GM21367 (cell line): Measurements from ENCODE around the gene GJB4.
"Not testable (repeated sequence)": the region's sequence is repeated elsewhere in the genome, so short reads cannot be mapped to it uniquely, and the experiment has no call there.

Experiments
- ATAC-seq: cut with Tn5 transposase; IDR thresholded peaks from one replicate; pipeline ENCODE4 v1.9.1; 2021; ENCODE audit not compliant: unreplicated experiment

GJB4 gene

GRCh38 chr1:34746785-34747637 lies 12.5 kb upstream of the GJB4 start:
- ATAC-seq, result no peak

- ATAC-seq, result no peak
Observed at GRCh38 chr1:34747638-34747941, 11.9 kb upstream of the GJB4 start.

GRCh38 chr1:34749992-34750391 lies 9.5 kb upstream of the GJB4 start:
- no peak for ATAC-seq

GRCh38 chr1:34750610-34751009 lies 8.9 kb upstream of the GJB4 start:
- ATAC-seq, result no peak

GRCh38 chr1:34753163-34753562 lies 6.4 kb upstream of the GJB4 start:
- no peak for ATAC-seq

GRCh38 chr1:34754964-34755637 lies 4.4 kb upstream of the GJB4 start, which contains the start of gene GJB5:
Gene GJB5 (plus strand): TSS chr1:34755047. CDS start chr1:34757331, 2,284 bp downstream.
- no peak for ATAC-seq

GRCh38 chr1:34755961-34756360 lies 3.6 kb upstream of the GJB4 start:
- ATAC-seq, result no peak

- ATAC-seq, result no peak
Observed at GRCh38 chr1:34757386-34757785, 2.2 kb upstream of the GJB4 start.

- ATAC-seq, result no peak
Observed at GRCh38 chr1:34758751-34759150, 789 bp upstream of the GJB4 start.

- no peak for ATAC-seq
Observed at GRCh38 chr1:34761176-34761761, 1.7 kb downstream of the GJB4 start.

- ATAC-seq, result no peak
Observed at GRCh38 chr1:34761776-34762307, 2.3 kb downstream of the GJB4 start.

GRCh38 chr1:34762474-34763141 lies 3.1 kb downstream of the GJB4 start:
- ATAC-seq, result no peak

- ATAC-seq, result no peak
Observed at GRCh38 chr1:34763142-34763781, 3.7 kb downstream of the GJB4 start.

GRCh38 chr1:34768856-34769255 lies 9.3 kb downstream of the GJB4 start:
- no peak for ATAC-seq

GRCh38 chr1:34770891-34771504 lies 11.5 kb downstream of the GJB4 start:
- ATAC-seq, result no peak

- no peak for ATAC-seq
Observed at GRCh38 chr1:34771573-34772371, 12.2 kb downstream of the GJB4 start.

- ATAC-seq, result not testable (repeated sequence)
Observed at GRCh38 chr1:34773114-34773513, 13.6 kb downstream of the GJB4 start.

GRCh38 chr1:34774957-34775356 lies 15.4 kb downstream of the GJB4 start:
- ATAC-seq, result no peak

- ATAC-seq, result no peak
Observed at GRCh38 chr1:34776911-34777310, 17.4 kb downstream of the GJB4 start.
